PFSK-1 (cell line): ENCODE measurements around the gene NOP14.

Source experiments
- FOXP2 ChIP-seq: optimal IDR thresholded peaks from 2 replicates; pipeline ENCODE3; 2011; ENCODE audit warnings: borderline replicate concordance, control low read depth, inconsistent platforms; ENCODE audit not compliant: insufficient read depth; ENCODE audit errors: extremely low read length, extremely low read depth
- POLR2AphosphoS5 ChIP-seq: IDR thresholded peaks from 2 replicates; pipeline ENCODE4 v1.6.1; 2012; ENCODE audit warnings: low read depth, mild to moderate bottlenecking, control low read depth, low read length, moderate library complexity
- REST ChIP-seq, 2 experiments: IDR thresholded peaks; 2 replicates each; pipeline versions ENCODE4 v1.6.1 to v1.8.0; 2011 to 2012; ENCODE audit warnings: low read depth in 2 of 2, low read length in 2 of 2, control low read depth in 1 of 2, inconsistent platforms in 1 of 2, mild to moderate bottlenecking in 1 of 2, moderate library complexity in 1 of 2; ENCODE audit not compliant: insufficient read depth in 1 of 2
- SIN3A ChIP-seq: IDR thresholded peaks from 2 replicates; pipeline ENCODE4 v1.6.1; 2012; ENCODE audit warnings: mild to moderate bottlenecking, low read length, moderate library complexity, borderline replicate concordance; ENCODE audit not compliant: insufficient read depth
- TAF1 ChIP-seq: IDR thresholded peaks from 2 replicates; pipeline ENCODE4 v1.6.1; 2012; ENCODE audit warnings: low read length, control low read depth, borderline replicate concordance; ENCODE audit not compliant: insufficient read depth

DNA sequence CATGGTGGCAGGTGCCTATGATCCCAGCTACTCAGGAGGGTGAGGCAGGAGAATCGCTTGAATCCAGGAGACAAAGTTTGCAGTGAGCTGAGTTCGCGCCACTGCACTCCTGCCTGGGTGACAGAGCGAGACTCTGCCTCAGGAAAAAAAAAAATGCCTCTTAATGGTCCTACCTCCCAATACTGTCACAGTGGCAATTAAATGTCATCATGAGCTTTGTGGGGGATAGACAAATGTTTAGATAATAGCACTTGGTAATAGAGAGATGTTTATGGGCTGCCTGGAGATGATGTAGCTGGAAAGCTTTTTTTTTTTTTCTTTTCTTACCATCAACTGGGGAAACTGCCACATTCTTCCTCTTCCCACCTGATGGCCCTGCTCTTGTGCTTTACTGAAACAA, 33.2 kb upstream of the NOP14 start:
- no peak for TF ChIP-seq REST (IDR thresholded peaks at IDR 0.05; ENCODE audit: insufficient read depth in 1 of 2, low read depth in 2 of 2, low read length in 2 of 2)
- TF ChIP-seq POLR2AphosphoS5 = no peak
- TF ChIP-seq TAF1 = no peak
- no peak for TF ChIP-seq SIN3A
- no peak for TF ChIP-seq FOXP2
